OCI-LY7 (cell line): Measurements from ENCODE around the gene TBC1D8. TPM values are rescaled to one million over a fixed set of nuclear protein-coding genes. Genes with fewer than 3 reads are reported as not detected.
A peak's percentile ranks its signal among the peaks of the same experiment; 100 is the strongest.

ENCODE experiments used
- BruUV-seq: library from RNA; stranded (reverse); fragments of 400-500 nt; replicated peaks from 2 replicates; lab custom pipeline; 2021; lab: Mats Ljungman, UMichigan
- CTCF ChIA-PET: fragments of 300-600 bp; sonication (Branson Sonifier 250); formaldehyde crosslinking; loops from one replicate; lab custom pipeline; 2022; ENCODE audit warnings: antibody characterized with exemption; ENCODE audit not compliant: unreplicated experiment; lab: Charles Lee
- POLR2A ChIA-PET: fragments of 300-600 bp; sonication (Branson Sonifier 250); formaldehyde crosslinking; loops from one replicate; lab custom pipeline; 2022; ENCODE audit warnings: antibody characterized with exemption; lab: Charles Lee
- DNase-seq: peaks from one replicate; pipeline ENCODE4 v3.0.0-alpha.2; 2015; ENCODE audit warnings: low spot score
- H2AFZ ChIP-seq: fragments of 200-600 bp; sonication (generic), shearing (Covaris generic); 2 replicates; pipeline ENCODE4 v1.6.1; 2014; ENCODE audit warnings: mild to moderate bottlenecking, antibody characterized with exemption, low read length, moderate library complexity
- H3K27ac ChIP-seq: fragments of 200-600 bp; sonication (generic); 2 replicates; pipeline ENCODE4 v1.5.1; 2014; ENCODE audit warnings: mixed run types, low read depth, mild to moderate bottlenecking, moderate library complexity, low read length, inconsistent platforms; ENCODE audit not compliant: poor library complexity, severe bottlenecking
- H3K36me3 ChIP-seq: fragments of 200-600 bp; sonication (generic); 2 replicates; pipeline ENCODE4 v1.6.1; 2014; ENCODE audit warnings: mild to moderate bottlenecking, antibody characterized with exemption, low read length, moderate library complexity, mixed read lengths; ENCODE audit not compliant: insufficient read depth
- H3K4me1 ChIP-seq: fragments of 200-600 bp; sonication (generic); 2 replicates; pipeline ENCODE4 v1.5.1; 2014; ENCODE audit warnings: mild to moderate bottlenecking, low read length; ENCODE audit not compliant: insufficient read depth, poor library complexity, severe bottlenecking
- H3K4me2 ChIP-seq: fragments of 200-600 bp; sonication (generic); 2 replicates; pipeline ENCODE4 v1.6.1; 2014; ENCODE audit warnings: mild to moderate bottlenecking, low read length
- H3K4me3 ChIP-seq: fragments of 200-600 bp; sonication (generic); 2 replicates; pipeline ENCODE4 v1.5.1; 2014; ENCODE audit warnings: mild to moderate bottlenecking, low read depth, low read length; ENCODE audit not compliant: poor library complexity, severe bottlenecking
- H3K79me2 ChIP-seq: fragments of 200-600 bp; sonication (generic); 2 replicates; pipeline ENCODE4 v1.6.1; 2016; ENCODE audit warnings: low read depth, mild to moderate bottlenecking, low read length, moderate library complexity, mixed read lengths; ENCODE audit not compliant: insufficient read depth
- H3K9me2 ChIP-seq: fragments of 200-600 bp; sonication (generic); 2 replicates; pipeline ENCODE4 v1.6.1; 2016; ENCODE audit warnings: mild to moderate bottlenecking, low read length, mixed read lengths; ENCODE audit not compliant: insufficient read depth
- H3K9me3 ChIP-seq: fragments of 200-600 bp; sonication (generic); 2 replicates; pipeline ENCODE4 v1.6.1; 2014; ENCODE audit warnings: mild to moderate bottlenecking, mixed run types, low read length, mixed read lengths
- H4K20me1 ChIP-seq: fragments of 200-600 bp; sonication (generic); 2 replicates; pipeline ENCODE4 v1.6.1; 2014; ENCODE audit warnings: mild to moderate bottlenecking, antibody characterized with exemption, low read length, moderate library complexity, mixed read lengths; ENCODE audit not compliant: insufficient read depth
- EZH2phosphoT487 ChIP-seq: fragments of 200-600 bp; sonication (generic); IDR thresholded peaks from 2 replicates; pipeline ENCODE4 v1.6.1; 2018; ENCODE audit warnings: low read depth, borderline replicate concordance, mild to moderate bottlenecking, mixed run types, antibody characterized with exemption, low read length, moderate library complexity, mixed read lengths
- intact Hi-C: fragments of 100-400 bp; cut with micrococcal nuclease; formaldehyde crosslinking; loops from one replicate; pipeline ENCODE4 v1.10.0; 2022; ENCODE audit not compliant: unreplicated experiment
- total RNA-seq, 2 experiments: library from RNA; depleted of rRNA in 1 of 2; stranded (reverse); fragments of >200 nt in 1 of 2; shearing (Covaris generic) in 1 of 2; gene quantifications; 2 replicates each; pipeline ENCODE4 v1.2.3, GENCODE V29; 2014 to 2022
- TF ChIP-seq, protein P1 (sequence below): fragments of 200-600 bp; sonication (generic); conservative IDR thresholded peaks from 2 replicates; pipeline ENCODE4 v1.5.1; 2014; ENCODE audit warnings: mild to moderate bottlenecking, antibody characterized with exemption, low read length, moderate library complexity, mixed read lengths

TBC1D8 gene
- total RNA-seq, 2 experiments from 2014 or later: 0.22 to 0.49 TPM

DNA sequence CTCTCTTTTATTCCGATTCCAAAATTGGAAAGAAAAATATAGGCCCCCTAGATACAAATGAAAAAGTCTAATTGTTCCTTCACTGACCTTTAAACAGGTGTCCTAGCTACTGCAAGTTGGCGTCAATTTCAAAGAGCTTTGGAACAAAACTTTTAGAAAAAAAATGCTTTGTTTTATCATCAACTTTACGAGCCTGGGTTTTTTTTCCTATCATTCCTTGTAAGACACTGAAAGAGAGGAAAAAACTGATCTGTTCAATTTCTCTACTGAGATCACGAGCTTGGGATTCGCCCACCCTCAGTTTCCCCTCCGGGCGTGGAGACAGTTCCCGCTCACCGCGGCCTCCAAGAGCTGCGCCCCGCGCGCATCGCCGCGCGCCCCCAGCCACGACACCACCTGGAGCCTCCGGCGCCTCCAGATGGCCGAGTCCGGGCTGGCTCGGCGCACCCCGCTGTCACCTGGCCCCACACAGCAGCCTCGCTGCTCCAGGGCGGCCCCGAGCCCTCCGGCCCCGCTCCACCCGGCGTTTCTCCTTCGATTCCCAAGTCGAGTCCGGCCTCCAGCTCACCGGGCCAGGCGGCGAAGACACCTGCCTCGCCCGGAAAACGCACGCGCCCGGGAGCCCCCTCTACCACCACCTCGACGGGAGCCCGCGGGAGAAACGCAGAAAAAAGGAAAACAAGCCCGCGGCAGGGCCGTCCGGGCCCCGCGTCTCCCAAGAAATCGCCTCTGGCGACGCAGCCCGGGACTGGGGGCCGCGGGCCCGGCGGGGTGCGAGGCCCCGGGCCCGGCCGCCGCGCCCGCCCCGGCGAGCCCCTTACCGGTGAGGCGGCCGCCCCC is 656 bp downstream of the TBC1D8 start:
- Histone ChIP-seq H3K36me3 (no peaks in the 10 kb centered on the region), H3K9me2 (no peaks in the 10 kb centered on the region), H3K4me3 (peak overlapping the region; percentile 68), H3K4me2 (peak overlapping the region; percentile 49; the same call in 1 of the 2 replicates), H3K79me2 (no peaks in the 10 kb centered on the region), H4K20me1 (no peaks in the 10 kb centered on the region), H3K9me3 (no peaks in the 10 kb centered on the region), H3K27ac (no peak overlapping the region), H2AFZ (no peak overlapping the region), H3K4me1 (peaks cover 6% of the 10 kb centered on the region)
- DNase-seq: no peak
- ChIA-PET CTCF (no interaction called here), POLR2A (interaction anchor here (1.0 to 1.1 kb wide), 2 partner anchors 10 to 11 kb away, joined by 3 to 6 read pairs; no protein-coding TSS in a partner anchor)
- intact Hi-C loops: loop anchor here (5.0 kb wide), 1 partner anchor 538 kb away; no protein-coding TSS in a partner anchor
- BruUV-seq: no TSS peak
- TF ChIP-seq, protein P1, sequence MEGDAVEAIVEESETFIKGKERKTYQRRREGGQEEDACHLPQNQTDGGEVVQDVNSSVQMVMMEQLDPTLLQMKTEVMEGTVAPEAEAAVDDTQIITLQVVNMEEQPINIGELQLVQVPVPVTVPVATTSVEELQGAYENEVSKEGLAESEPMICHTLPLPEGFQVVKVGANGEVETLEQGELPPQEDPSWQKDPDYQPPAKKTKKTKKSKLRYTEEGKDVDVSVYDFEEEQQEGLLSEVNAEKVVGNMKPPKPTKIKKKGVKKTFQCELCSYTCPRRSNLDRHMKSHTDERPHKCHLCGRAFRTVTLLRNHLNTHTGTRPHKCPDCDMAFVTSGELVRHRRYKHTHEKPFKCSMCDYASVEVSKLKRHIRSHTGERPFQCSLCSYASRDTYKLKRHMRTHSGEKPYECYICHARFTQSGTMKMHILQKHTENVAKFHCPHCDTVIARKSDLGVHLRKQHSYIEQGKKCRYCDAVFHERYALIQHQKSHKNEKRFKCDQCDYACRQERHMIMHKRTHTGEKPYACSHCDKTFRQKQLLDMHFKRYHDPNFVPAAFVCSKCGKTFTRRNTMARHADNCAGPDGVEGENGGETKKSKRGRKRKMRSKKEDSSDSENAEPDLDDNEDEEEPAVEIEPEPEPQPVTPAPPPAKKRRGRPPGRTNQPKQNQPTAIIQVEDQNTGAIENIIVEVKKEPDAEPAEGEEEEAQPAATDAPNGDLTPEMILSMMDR: no peak
- no peak for TF ChIP-seq EZH2phosphoT487

DNA sequence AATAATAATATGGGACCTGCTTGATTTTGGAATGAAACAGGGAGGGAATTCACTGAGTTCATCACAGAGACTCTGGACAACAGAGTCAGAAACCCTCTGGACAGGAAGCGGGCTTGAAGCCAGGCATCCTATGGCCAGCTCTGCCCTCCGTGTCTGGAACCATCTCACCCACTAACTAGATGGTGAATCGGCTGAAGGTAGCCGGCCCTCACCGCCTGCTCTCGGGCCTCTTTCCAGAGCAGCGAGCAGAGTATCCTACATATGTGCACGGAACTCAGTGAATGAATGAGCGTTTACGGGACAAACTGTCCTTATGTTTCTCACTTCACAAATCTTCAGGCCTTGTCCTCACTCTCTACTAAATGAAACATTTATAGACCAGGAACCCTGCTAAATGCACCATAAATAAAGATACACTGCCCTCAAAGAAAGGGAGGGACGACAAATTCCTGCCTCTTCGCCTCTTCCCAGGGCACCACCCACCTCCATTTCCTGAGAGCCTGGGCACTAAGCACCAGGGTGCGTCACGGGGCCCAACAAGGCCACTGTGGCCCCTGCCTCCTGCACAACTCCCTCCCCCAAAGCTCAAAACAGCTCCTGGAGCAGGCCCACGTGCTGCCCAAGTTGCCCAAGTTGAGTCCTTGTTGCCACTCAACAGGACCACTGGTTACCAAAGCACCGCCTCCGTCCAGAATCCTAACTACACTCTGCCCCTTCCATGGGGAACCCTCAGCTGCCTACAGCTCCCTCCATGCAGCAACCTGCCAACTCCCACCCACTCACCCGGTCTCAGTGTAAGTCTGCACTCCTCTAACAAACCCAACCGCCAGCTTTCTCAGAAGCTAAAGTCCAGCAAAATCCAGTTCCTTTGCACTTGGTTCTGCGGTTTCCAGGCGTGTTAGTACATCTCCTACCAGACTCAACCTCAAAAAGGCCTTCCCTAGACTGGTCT is 1.7 kb downstream of the TBC1D8 start:
- intact Hi-C loops: loop anchor here (5.0 kb wide), 1 partner anchor 537 kb away; no protein-coding TSS in a partner anchor

More for the DNA sequence above, 1.7 kb downstream of the TBC1D8 start:
- no TSS peak for BruUV-seq
- DNase-seq: no peak
- no peak overlapping the region for H2AFZ ChIP-seq
- H3K79me2 ChIP-seq: no peaks in the 10 kb centered on the region
- peaks cover 6% of the 10 kb centered on the region for H3K4me1 ChIP-seq
- no peak overlapping the region for H3K27ac ChIP-seq
- H3K9me2 ChIP-seq: no peaks in the 10 kb centered on the region
- no peaks in the 10 kb centered on the region for H4K20me1 ChIP-seq
- no peak overlapping the region for H3K4me3 ChIP-seq
- H3K36me3 ChIP-seq: no peaks in the 10 kb centered on the region
- TF ChIP-seq, protein P1: no peak
- no peak for TF ChIP-seq EZH2phosphoT487
- CTCF ChIA-PET: no interaction called here
- no peak overlapping the region for H3K4me2 ChIP-seq
- no peaks in the 10 kb centered on the region for H3K9me3 ChIP-seq
- POLR2A ChIA-PET: interaction anchor here (1.0 to 1.1 kb wide), 2 partner anchors 9 to 10 kb away, joined by 3 to 6 read pairs; no protein-coding TSS in a partner anchor
